Nephron (organoid): Measurements from ENCODE around the gene MITF.
"Not testable (repeated sequence)": the region's sequence is repeated elsewhere in the genome, so short reads cannot be mapped to it uniquely, and the experiment has no call there.

Source experiments
- H3K27ac Mint-ChIP-seq, 3 experiments: 2 replicates each; pipeline ENCODE4 v1.8.0; 2020; ENCODE audit warnings: mixed read lengths in 3 of 3, mild to moderate bottlenecking in 2 of 3, moderate library complexity in 1 of 3
- H3K27me3 Mint-ChIP-seq: 2 replicates; pipeline ENCODE4 v1.8.0; 2021; ENCODE audit warnings: low read depth, mild to moderate bottlenecking, moderate library complexity, mixed read lengths
- H3K36me3 Mint-ChIP-seq: 2 replicates; pipeline ENCODE4 v1.8.0; 2020; ENCODE audit warnings: low read depth, mixed read lengths
- H3K4me1 Mint-ChIP-seq: 2 replicates; pipeline ENCODE4 v1.8.0; 2020; ENCODE audit warnings: mixed read lengths
- H3K4me3 Mint-ChIP-seq, 3 experiments: 2 replicates each; pipeline ENCODE4 v1.8.0; 2020; ENCODE audit warnings: mild to moderate bottlenecking in 3 of 3, mixed read lengths in 3 of 3, moderate library complexity in 2 of 3
- H3K9me3 Mint-ChIP-seq: 2 replicates; pipeline ENCODE4 v1.8.0; 2020; ENCODE audit warnings: mixed read lengths
- CTCF ChIP-seq, 3 experiments: fragments of 200-600 bp; sonication (generic); IDR thresholded peaks; one replicate each; pipeline ENCODE4 v1.5.0; 2021; ENCODE audit warnings: antibody characterized with exemption in 3 of 3; ENCODE audit not compliant: unreplicated experiment in 3 of 3

The MITF gene

GRCh38 chr3:69786854-69787253 is 47.6 kb downstream of the MITF start:
- Mint-ChIP-seq H3K27ac (peak overlapping the region; percentile 72 to 86 (median 83)), H3K4me3 (no peak overlapping the region), H3K4me1 (peaks cover 42% of the 10 kb centered on the region), H3K27me3 (no peaks in the 10 kb centered on the region), H3K9me3 (peaks cover 4% of the 10 kb centered on the region), H3K36me3 (peaks cover 9% of the 10 kb centered on the region)
- TF ChIP-seq CTCF (IDR thresholded peaks at IDR 0.05; ENCODE audit: unreplicated experiment in 3 of 3), result no peak

- H3K4me1 Mint-ChIP-seq, result peaks cover 46% of the 10 kb centered on the region
- H3K4me3 Mint-ChIP-seq, result no peak overlapping the region
- H3K27me3 Mint-ChIP-seq, result no peaks in the 10 kb centered on the region
- TF ChIP-seq CTCF (IDR thresholded peaks at IDR 0.05; ENCODE audit: unreplicated experiment in 3 of 3), result no peak
- H3K9me3 Mint-ChIP-seq, result peaks cover 4% of the 10 kb centered on the region
- peak overlapping the region; percentile 72 to 86 (median 83) for H3K27ac Mint-ChIP-seq
- peaks cover 9% of the 10 kb centered on the region for H3K36me3 Mint-ChIP-seq
Measured at GRCh38 chr3:69787436-69788168, 48.3 kb downstream of the MITF start.

GRCh38 chr3:69791106-69791505 is 51.8 kb downstream of the MITF start:
- H3K9me3 Mint-ChIP-seq, result peaks cover 4% of the 10 kb centered on the region
- peaks cover 29% of the 10 kb centered on the region for H3K4me1 Mint-ChIP-seq
- H3K27me3 Mint-ChIP-seq, result no peaks in the 10 kb centered on the region
- H3K4me3 Mint-ChIP-seq, result no peak overlapping the region
- peaks cover 9% of the 10 kb centered on the region for H3K36me3 Mint-ChIP-seq
- peak overlapping the region; percentile 25 to 62 (median 30) for H3K27ac Mint-ChIP-seq
- no peak for TF ChIP-seq CTCF (IDR thresholded peaks at IDR 0.05; ENCODE audit: unreplicated experiment in 3 of 3)

- Mint-ChIP-seq H3K27ac (peak overlapping the region; percentile 15 to 62 (median 30)), H3K9me3 (peaks cover 4% of the 10 kb centered on the region), H3K4me1 (peaks cover 27% of the 10 kb centered on the region), H3K27me3 (no peaks in the 10 kb centered on the region), H3K36me3 (peaks cover 9% of the 10 kb centered on the region), H3K4me3 (no peak overlapping the region)
- TF ChIP-seq CTCF (IDR thresholded peaks at IDR 0.05; ENCODE audit: unreplicated experiment in 3 of 3), result peak; percentile 56 to 66 (median 57)
Measured at GRCh38 chr3:69791919-69792399, 52.7 kb downstream of the MITF start.

- H3K27ac Mint-ChIP-seq, H3K9me3 Mint-ChIP-seq, H3K4me3 Mint-ChIP-seq, H3K27me3 Mint-ChIP-seq, H3K36me3 Mint-ChIP-seq: not testable (repeated sequence)
- H3K4me1 Mint-ChIP-seq, result peaks cover 12% of the 10 kb centered on the region
Measured at GRCh38 chr3:69796126-69796525, 56.9 kb downstream of the MITF start.

GRCh38 chr3:69803681-69804270 is 64.5 kb downstream of the MITF start:
- no peak for TF ChIP-seq CTCF (IDR thresholded peaks at IDR 0.05; ENCODE audit: unreplicated experiment in 3 of 3)
- Mint-ChIP-seq H3K4me1 (peaks cover 9% of the 10 kb centered on the region), H3K4me3 (no peak overlapping the region), H3K9me3 (peaks cover 2% of the 10 kb centered on the region), H3K36me3 (no peaks in the 10 kb centered on the region), H3K27ac (peak overlapping the region in 1 of 3 experiments; percentile 5), H3K27me3 (no peaks in the 10 kb centered on the region)
